ENCODE data around the gene AVPR1B.

Gene AVPR1B

DNA sequence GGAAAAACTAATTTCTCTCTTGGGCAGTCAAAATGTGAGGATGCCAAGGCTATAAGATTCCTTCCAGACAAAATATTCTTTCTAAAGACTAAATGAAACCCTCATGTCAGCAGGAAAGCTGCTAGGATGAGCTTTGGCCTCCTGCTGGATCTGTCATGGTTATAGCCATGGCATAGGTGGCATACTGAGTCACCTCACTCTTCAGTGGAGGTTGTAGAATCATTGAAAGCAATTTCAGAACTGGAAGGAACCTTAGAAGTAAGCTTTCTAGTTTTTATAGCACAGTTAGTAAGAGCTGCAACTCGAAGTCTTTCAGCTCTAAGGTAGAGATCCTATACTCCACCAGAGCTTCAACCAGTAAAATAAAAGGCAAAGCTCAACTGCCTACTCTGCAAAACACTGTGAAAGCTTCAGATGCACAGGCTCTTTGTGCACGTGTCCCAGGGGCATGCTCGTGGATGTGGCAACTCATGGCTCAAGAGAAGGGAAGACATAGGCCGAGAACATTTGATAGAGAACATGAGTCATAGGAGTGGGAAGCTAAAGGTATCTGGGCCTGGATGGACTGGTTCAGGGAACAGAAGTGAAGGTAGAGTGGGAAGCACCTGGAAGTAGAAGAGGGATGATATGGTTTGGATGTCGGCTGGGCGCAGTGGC, 5.8 kb downstream of the AVPR1B start:
- no peak for DNase-seq

DNA sequence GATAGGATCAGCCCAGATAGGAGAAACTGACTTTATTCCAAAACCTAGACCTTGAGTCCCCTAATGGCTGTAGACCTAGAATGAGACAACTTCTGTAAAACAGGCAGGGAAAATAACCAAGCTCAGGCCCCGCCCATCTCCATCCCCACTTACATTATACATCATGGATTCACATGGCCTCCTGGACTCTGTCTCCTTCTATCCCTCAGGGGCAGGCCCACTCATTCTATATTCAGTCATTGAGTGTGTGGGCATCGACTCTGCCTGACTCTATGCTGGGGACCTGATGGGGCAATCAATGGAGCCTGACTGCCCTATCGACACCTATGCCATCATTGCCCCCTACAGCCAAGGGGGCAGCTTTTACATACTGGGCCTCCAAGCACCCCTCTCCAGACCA, 6.4 kb downstream of the AVPR1B start:
- DNase-seq: no peak

DNA sequence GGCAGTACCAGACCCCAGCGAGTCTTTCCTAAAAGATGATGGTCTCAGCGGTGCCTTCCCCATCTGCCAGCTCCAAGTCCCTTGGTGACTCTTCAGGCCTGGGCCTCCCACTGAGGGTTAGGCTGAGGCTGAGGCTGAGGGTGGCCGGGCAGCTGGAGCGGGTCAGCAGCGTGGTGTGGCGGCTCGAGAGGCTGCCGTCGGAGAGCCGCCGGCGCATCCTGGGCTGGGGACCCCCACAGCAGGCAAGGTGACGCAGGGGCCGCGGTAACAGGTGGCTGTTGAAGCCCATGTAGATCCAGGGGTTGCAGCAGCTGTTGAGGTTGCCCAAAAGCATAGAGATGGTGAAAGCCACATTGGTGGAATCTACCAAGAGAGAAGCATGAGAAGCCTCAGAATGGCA, 7.0 kb downstream of the AVPR1B start:
- DNase-seq: no peak

DNA sequence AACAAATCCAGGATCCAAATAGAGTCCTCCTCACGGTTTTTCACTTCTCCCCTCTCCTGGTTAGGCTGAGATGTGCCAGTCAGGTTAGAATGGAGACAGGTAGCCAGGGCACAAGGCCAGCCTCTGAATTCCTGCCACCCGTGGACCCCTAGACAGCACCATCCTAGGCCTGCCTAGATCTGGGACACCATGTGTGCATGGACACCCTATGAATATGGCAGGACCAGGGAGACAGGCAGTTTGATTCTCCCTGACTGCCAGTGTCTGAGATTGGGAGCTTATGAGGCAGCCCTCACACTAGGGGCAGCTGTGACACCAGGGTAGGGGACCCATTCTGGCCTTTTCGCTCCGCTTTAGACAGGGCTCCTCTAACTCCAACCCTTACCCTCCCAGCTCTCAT, 7.5 kb downstream of the AVPR1B start:
- DNase-seq: no peak

DNA sequence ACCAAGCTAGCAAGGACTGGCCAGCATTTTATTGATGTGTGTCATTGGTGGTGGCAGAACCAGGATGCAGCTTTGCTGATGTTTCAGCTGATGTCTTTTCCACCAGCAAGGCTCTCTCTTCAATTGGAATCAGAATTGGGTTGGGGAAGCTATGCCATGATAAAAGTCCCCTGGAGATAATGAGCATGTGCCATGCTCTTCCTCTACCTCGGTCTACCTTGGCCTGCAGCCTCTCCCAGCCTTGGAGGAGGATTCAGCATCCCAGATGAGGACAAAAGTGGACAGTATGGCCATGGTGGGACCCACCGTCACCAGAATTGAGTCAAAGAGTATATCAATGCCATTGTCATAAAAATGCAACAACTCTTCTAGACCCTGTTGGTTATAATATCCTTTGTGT, 8.6 kb downstream of the AVPR1B start:
- DNase-seq: no peak

DNA sequence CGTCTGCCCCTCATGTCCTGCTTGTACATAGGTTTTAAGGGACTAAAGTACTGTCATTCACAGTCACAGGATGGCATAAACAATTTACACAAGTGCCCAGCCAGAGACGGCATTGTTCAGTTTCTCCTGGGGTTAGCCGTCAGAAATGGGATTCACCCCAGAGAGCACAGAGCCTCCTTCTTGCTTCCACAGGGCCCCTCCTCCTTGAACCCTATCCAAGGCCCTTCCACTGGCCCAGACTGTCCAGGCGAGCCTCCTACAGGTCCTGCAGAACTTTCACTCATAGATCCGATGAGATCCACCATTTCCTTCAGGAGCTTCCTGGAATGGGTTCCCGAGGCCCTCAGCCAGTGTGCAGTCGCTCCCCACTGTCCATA, 10.0 kb downstream of the AVPR1B start:
- DNase-seq: no peak

DNA sequence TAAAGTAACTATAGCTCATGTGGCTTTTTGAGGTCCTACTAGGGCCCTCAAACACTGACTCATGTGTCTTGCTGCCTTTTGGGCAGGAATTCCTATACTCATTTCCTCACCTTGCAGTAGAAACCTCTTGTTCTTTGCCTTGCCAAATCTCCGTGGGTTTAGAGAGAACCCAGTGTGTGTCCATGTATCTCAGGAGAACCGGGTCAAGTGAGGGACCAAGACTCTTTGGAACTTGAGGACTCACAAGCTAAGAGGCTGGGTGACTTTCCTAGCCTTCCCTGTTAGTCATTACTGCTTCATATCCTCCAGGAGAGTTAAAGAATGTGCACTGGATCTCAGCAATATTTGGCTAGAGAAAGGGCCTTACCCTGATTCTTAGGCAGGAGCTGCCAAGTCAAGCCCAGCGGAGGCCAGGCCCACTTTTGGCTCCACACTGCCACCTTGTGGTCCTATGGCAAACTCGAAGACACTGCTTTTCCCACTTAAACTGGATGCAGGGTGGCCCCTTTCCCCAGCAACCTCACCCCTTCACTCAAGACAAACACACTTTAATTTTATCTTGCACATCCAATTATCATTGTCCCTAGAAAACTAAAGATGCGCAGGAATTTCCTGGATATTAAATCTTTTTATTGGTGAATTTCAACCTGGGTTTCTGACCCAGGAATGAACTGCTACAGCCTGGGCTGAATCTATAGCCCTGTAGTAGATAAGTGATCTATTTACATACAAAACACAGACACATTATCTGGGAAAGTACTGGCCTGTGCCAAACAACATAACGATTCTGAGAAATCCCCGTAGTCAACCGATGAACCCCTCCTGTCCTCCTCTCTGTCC, 10.6 kb downstream of the AVPR1B start:
- DNase-seq: peak; percentile 75 to 81

DNA sequence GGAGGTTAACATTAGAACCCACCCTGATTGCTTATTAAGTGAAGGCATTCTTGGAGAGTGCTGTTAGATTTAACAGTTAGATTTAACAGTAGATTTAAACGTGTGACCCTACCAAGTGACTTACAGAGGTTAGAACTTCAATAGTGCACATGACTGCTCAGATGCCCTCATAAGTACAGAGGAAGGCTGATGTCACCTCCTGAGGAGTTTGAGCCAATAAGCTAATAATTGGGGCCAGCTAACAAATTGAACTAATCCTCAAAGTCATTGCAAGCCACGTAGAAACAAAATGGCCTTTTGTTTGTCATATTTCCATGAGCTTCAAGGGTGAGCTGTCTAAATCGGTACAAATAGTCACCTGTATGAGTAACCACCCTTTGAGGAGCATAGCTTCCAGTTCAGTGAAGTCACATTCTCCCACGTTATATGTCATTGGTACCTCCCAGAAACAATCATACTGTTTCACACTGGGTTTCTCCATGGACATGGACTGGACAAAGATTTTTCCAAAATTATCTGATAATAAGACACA, 11.7 kb downstream of the AVPR1B start:
- DNase-seq: no peak

DNA sequence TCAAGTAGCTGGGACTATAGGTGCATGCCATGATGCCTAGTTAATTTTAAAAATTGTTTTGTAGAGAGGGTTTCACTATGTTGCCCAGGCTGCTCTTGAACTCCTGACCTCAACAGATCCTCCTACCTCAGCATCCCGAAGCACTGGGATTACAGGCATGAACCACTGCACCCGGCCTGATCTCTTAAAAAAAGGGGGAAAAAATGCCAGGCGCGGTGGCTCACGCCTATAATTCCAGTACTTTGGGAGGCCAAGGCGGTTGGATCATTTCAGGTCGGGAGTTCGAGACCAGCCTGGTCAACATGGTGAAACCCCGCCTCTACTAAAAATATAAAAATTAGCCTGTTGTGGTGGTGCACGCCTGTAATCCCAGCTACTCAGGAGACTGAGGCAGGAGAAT, 13.2 kb downstream of the AVPR1B start:
- DNase-seq: no peak

DNA sequence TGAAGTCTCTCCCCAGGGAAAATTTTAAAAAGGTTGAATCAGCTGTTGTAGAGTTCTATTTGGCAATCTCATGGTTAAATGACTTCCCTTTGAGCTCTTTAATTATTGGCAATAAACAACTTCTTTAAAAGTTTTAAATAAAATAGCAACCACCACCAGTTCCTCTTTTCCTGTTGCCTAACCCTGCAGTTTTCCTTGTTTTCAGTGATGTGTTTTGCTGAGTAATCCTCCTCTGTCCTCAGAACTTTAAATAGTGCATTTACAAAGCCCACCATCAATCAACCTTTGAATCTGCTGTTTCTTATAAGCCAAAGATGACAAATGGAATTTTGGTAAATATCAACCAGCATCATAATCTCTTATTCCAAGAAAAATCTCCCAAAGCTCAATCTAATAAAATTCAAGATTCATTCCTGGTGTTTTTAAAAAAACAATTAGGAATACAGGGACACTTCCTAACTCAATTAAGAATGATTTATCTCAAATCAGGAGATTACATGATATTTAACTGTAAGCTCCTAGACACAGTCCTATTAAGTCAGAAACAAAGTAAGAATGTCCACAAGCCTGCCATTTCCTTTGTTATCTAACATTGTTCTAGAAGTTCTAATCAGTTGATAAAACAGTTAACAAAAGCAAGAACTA, 14.8 kb downstream of the AVPR1B start:
- no peak for DNase-seq

DNA sequence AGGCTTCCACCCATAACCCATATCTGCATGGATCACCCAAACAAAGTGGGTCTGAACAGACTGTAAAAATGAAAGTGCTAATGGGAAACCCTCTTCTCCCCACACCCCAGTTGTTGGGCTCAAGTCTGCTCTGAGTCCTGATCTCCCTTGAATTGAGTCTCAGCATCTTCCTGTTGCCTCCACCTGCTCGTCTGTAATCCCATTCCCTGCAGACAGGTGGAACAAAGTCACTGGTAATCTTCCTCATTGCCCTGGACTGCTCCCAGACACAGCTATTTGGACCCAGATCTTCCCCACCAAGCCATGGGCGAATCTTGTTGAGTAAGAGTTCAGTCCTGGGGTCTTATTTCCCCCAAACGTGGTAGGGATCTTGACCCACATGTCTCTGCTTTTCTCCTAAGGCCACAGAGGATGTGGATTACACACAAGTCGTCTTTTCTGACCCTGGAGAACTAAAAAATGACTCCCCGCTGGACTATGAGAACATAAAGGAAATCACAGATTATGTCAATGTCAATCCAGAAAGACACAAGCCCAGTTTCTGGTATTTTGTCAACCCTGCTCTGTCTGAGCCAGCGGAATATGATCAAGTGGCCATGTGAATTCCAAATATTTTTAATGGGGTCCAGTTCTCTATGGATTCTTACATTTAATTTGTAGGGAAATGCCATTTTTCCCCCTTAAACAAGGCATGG, 15.7 kb downstream of the AVPR1B start:
- no peak for DNase-seq

DNA sequence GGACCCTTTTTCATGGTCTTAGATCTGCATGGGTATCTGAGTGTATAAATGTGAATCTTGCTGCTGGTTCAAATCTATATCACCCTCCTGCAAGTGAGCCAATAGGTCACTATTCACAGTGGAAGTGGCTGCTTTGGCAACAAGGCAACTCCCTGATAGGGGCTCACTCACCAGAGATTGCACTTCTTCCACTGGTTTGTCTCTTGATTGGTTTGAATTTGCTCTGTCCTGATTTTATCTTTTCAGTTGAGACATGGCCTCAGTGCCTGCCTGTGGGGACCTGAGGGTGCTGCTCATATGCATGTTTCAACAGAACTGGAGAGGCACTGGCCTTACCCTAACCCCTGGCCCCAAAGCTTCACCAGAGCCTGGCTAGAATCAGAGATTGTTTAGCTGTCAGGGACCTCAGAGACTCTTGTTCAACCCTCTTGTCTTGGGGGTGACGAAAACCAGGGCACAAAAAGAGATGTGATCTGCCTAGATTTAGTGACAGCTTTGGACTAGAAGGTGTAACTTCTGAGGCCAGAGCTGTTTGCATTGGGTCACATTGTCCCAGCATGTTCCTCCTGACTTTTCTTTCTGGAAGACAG, 16.9 kb downstream of the AVPR1B start:
- no peak for DNase-seq

DNA sequence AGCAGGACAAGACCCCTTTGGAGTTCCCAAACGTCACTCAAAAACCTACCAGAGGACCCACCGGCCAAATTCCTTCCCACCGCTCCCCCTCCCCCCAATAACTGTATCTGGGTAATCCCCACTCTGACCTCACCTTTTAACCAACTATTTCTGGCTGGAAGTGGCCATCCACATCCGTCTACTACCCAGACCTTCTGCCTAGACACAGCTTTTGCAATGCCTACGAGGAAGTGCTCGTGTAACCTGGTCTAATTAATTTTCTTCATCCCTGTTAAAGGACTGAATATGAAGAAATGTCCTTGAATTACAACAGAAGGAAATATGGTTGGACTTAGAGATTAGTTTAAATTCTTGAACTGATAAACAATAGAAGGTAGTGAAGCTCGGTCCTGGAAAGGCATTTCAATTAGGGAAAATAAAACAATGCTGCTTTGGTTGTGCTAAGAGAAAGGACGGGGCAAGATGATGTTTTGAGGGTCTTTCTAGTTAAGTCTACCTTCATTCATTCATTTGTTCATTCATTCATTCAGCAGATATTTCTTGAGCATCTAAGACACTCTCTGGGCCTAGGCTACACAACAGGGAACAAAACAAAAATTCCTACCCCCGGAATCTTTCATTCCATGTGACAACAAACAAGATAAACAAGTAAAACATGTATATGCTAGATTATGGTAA, 18.8 kb downstream of the AVPR1B start:
- no peak for DNase-seq

DNA sequence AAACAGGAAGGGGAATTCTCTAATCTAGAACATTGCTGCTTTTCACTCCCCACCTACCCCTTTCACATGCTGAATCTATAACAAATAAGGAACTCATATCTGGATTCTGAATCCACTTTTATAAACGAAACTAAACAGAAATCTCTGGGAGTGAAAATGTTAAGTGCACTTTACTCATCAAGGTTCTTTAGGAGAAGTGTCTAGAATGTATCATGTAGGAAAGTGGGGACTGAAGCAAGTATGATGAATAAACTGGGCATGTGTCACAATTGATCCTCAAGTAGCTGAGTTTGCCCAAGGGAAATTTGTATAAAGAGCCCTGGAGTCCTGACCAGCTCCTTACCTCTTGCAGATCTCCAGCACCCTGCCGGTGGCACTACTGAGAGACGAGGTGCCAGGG, 19.8 kb downstream of the AVPR1B start:
- no peak for DNase-seq

DNA sequence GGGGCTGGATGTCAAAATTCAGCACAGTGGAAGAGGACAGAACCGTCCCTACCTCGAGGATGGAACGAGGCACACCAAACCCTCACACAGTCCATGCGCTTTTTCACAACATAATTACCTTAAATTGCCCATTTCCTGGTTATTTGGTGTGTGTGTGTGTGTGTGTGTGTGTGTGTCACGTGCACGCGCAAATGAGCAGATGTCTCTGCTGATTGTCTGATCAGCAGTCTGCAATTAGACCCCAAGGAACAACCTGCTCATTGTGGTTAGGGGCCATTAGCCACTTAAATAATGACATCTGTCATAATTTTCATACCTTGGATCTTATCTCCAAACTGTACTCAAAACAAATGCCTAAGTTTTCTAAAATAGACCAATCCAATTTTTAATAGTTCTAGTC, 23.2 kb downstream of the AVPR1B start:
- DNase-seq: peak; percentile 74 to 92

DNA sequence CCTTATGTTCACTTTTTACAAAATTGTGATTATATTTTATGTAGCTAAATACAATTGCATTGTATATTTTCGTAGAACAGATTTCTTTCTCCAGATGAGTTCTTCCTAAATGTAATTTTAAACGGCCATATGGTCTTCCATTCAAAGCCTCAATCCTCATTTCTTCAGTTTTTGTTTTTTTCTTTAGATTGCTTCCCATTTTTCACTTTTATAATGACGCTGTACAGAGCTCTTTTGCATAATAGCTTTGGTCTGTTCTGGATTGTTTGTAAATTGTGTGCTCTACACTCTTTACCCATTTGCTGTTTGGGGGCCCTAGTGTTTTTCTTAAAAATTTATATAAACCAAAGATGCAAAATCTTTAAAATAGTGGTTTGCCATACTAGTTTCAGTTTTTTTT, 27.8 kb downstream of the AVPR1B start:
- DNase-seq: no peak

DNA sequence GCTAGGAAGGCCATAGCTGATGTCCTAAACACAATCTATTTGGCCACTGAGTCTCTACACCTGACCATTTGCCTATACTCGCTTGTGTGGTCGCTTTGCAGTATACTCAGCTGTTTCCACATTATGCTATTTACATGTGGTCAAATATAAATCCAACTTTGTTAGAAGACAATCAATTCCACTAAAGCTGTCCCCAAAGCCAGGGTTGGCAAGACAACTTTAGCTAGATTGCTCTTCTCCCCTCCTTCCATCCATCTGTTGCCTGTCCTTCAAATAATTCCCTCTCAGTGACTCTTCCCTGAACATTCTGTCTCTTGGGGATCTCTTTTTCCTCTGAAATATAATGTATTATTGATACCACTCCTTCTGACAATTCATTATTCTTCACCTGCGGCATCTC, 30.1 kb downstream of the AVPR1B start:
- DNase-seq: no peak

DNA sequence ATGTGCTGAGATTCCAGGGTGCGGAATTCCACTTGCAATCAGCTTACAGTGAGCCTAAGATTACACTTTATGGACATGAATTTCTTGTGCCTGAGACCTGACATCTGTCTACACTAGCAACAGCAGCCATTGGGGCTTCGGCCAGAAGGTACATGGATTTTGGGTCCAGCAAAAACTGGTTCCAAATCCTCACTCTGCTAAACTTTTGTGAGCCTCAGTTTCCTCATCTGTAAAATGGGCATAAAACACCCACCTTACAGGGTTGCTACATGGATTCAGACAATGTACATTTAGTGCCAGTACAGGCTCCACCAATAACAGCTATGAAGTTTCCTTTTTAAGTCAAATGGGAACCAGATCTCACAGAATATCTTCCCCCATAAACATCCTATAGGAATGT, 33.4 kb downstream of the AVPR1B start:
- no peak for DNase-seq

DNA sequence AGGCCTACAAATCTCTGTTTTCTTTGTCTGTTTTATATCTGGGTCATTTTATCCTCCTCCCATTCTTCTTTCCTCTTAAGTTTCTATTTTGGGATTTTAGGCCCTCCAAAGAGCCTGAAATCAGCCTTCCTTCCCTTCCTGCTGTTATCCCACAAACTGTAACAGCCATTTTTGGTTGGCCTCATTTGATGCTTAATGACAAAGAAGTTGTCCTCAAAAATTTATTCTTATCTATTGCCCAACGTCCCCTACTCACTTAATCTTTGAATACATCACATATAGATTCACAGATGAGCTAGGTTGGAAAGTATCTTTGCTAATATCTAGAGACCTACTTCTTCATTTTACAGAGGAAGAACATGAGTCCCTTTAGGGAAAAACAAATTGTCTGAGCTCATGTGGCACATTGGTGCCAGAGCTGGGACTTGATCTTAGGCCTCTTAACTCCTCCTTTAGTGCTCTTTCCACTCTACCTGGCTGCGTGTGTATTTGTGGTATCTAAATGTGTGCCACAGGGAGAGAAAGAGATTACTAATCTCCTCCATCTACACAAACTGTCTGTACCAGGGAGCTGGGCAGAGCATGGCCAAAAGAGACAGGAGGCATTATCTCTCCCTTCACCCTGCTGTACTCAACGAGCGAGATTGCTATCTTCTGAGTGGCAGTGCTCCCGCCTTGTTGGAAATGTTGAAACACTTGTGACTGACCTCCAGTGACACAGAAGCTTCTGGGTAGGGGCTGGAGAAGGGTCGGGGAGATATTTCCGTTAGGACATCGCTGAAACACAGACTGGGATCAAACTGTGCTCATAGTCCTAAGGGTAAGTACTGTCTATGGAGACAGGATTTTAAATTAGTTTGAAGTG, 34.1 kb downstream of the AVPR1B start:
- DNase-seq: no peak

DNA sequence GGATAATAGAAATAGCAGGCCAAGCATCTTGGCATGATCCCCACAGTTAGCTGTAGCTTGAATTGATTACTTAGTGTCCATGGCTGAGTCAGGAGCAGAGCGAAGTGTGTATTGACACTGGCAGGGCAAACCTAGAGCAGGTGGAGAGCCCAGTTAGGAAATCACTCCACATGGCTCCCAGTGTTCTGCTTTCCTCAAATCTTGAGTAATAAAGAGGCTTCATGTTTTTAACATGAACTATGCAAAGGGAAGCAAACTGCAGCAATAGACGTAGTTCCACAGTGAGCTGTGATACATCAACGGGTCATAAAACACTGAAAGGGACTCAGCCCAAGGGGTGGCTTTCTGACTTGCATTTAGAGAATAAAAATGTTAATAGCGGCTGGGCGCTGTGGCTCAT, 35.3 kb downstream of the AVPR1B start:
- peak in 1 of 2 experiments; percentile 23 for DNase-seq

Measured in NCI-H2081 (cell line).